Panc1 (cell line): Measurements from ENCODE around the gene FHIT. TPM values are rescaled to one million over a fixed set of nuclear protein-coding genes. Genes with fewer than 3 reads are reported as not detected.

Experiments
- ATAC-seq: fragments of 200-7000 bp; cut with Tn5 transposase; 2 replicates; pipeline ENCODE4 v1.9.1; 2020; ENCODE audit warnings: mild to moderate bottlenecking, moderate library complexity
- BruUV-seq: library from RNA; stranded (reverse); fragments of 400-500 nt; replicated peaks from 2 replicates; lab custom pipeline; 2021; lab: Mats Ljungman, UMichigan
- CTCF ChIA-PET: fragments of 300-600 bp; sonication (Branson Sonifier 250); formaldehyde crosslinking; loops from one replicate; lab custom pipeline; 2022; ENCODE audit warnings: antibody characterized with exemption; lab: Charles Lee
- POLR2A ChIA-PET: fragments of 300-600 bp; sonication (Branson Sonifier 250); formaldehyde crosslinking; loops from one replicate; lab custom pipeline; 2022; ENCODE audit warnings: antibody characterized with exemption; lab: Charles Lee
- DNase-seq: peaks from one replicate; pipeline ENCODE4 v3.0.0-alpha.2; 2010; ENCODE audit warnings: low read depth, low spot score
- H3K27ac ChIP-seq: 2 replicates; pipeline ENCODE4 v1.5.1; 2011; ENCODE audit warnings: mild to moderate bottlenecking, low read length, inconsistent platforms
- H3K27me3 ChIP-seq: fragments of 200-500 bp; sonication (Bioruptor generic); 2 replicates; pipeline ENCODE4 v1.6.0; 2014; ENCODE audit warnings: low read length, inconsistent platforms; ENCODE audit not compliant: control insufficient read depth, insufficient read depth
- H3K36me3 ChIP-seq: fragments of 200-500 bp; sonication (Bioruptor generic); 2 replicates; pipeline ENCODE4 v1.5.1; 2014; ENCODE audit warnings: inconsistent platforms, mild to moderate bottlenecking, low read length, moderate library complexity; ENCODE audit not compliant: control insufficient read depth, insufficient read depth
- H3K4me1 ChIP-seq: 2 replicates; pipeline ENCODE4 v1.5.1; 2011; ENCODE audit warnings: inconsistent platforms, mild to moderate bottlenecking, low read length, moderate library complexity; ENCODE audit not compliant: control insufficient read depth, insufficient read depth
- H3K4me3 ChIP-seq, 2 experiments: 2 replicates each; pipeline ENCODE4 v1.5.1; 2011 to 2012; ENCODE audit warnings: low read depth in 2 of 2, low read length in 2 of 2, mild to moderate bottlenecking in 2 of 2, inconsistent platforms in 1 of 2, moderate library complexity in 1 of 2
- H3K9me3 ChIP-seq: fragments of 200-500 bp; sonication (Bioruptor generic); 2 replicates; pipeline ENCODE4 v1.5.1; 2014; ENCODE audit warnings: low read depth, mild to moderate bottlenecking, inconsistent platforms, low read length, moderate library complexity; ENCODE audit not compliant: control insufficient read depth, insufficient read depth
- CTCF ChIP-seq: fragments of 450-650 bp; IDR thresholded peaks from 2 replicates; pipeline ENCODE4 v1.5.1; 2017; ENCODE audit warnings: mild to moderate bottlenecking
- POLR2AphosphoS5 ChIP-seq: IDR thresholded peaks from 2 replicates; pipeline ENCODE4 v1.6.1; 2012; ENCODE audit warnings: mild to moderate bottlenecking, low read depth, low read length, moderate library complexity
- REST ChIP-seq, 2 experiments: IDR thresholded peaks; 2 replicates each; pipeline ENCODE4 v1.6.1; 2011 to 2012; ENCODE audit warnings: low read depth in 2 of 2, control low read depth in 1 of 2, low read length in 1 of 2, mild to moderate bottlenecking in 1 of 2, moderate library complexity in 1 of 2; ENCODE audit not compliant: insufficient read depth in 1 of 2
- SIN3A ChIP-seq: IDR thresholded peaks from 2 replicates; pipeline ENCODE4 v1.6.1; 2012; ENCODE audit warnings: low read depth, mild to moderate bottlenecking, low read length, moderate library complexity, borderline replicate concordance; ENCODE audit not compliant: insufficient read depth
- TCF7L2 ChIP-seq: IDR thresholded peaks from 2 replicates; pipeline ENCODE4 v1.6.1; 2011; ENCODE audit warnings: mild to moderate bottlenecking, low read depth, low read length, inconsistent platforms
- in situ Hi-C: cut with HindIII; loops from 2 replicates; pipeline ENCODE4 v1.10.0; 2016; ENCODE audit warnings: low sequenced_read_pairs, low pct_unique_long_range_greater_than_20kb
- intact Hi-C: fragments of 100-400 bp; cut with micrococcal nuclease; formaldehyde crosslinking; loops from one replicate; pipeline ENCODE4 v1.10.0; 2022; ENCODE audit not compliant: unreplicated experiment
- total RNA-seq: library from RNA; stranded (reverse); gene quantifications from one replicate; pipeline ENCODE4 v1.2.1, GENCODE V29; 2021; ENCODE audit not compliant: unreplicated experiment

Gene FHIT
- total RNA-seq, 1 experiment from 2014 or later = 2.2 TPM

- CTCF ChIA-PET = no interaction called here
- in situ Hi-C loops = no loop called here
- H3K4me1 ChIP-seq = no peaks in the 10 kb centered on the region
- intact Hi-C loops = no loop called here
- no peaks in the 10 kb centered on the region for H3K9me3 ChIP-seq
- no TSS peak for BruUV-seq
- no peaks in the 10 kb centered on the region for H3K27me3 ChIP-seq
- TF ChIP-seq POLR2AphosphoS5 = no peak
- no peak for TF ChIP-seq SIN3A
- TF ChIP-seq TCF7L2 = no peak
- TF ChIP-seq CTCF = no peak
- no peak for TF ChIP-seq REST (IDR thresholded peaks at IDR 0.05; ENCODE audit: insufficient read depth in 1 of 2, low read depth in 2 of 2, low read length in 1 of 2)
- no peak for ATAC-seq
- DNase-seq = no peak
- no peak overlapping the region for H3K4me3 ChIP-seq
- no peaks in the 10 kb centered on the region for H3K36me3 ChIP-seq
- H3K27ac ChIP-seq = no peak overlapping the region
- POLR2A ChIA-PET = no interaction called here
Observed at GRCh38 chr3:59882746-59883145, 1368.5 kb downstream of the FHIT start.

- H3K4me3 ChIP-seq = no peak overlapping the region
- H3K36me3 ChIP-seq = no peaks in the 10 kb centered on the region
- BruUV-seq = no TSS peak
- in situ Hi-C loops (no loop called here), intact Hi-C loops (no loop called here)
- POLR2A ChIA-PET = no interaction called here
- H3K9me3 ChIP-seq = no peaks in the 10 kb centered on the region
- ATAC-seq (no peak), DNase-seq (no peak)
- H3K4me1 ChIP-seq = no peaks in the 10 kb centered on the region
- CTCF ChIA-PET = no interaction called here
- TF ChIP-seq CTCF (no peak), REST (IDR thresholded peaks at IDR 0.05; ENCODE audit: insufficient read depth in 1 of 2, low read depth in 2 of 2, low read length in 1 of 2) (no peak), SIN3A (no peak)
- H3K27ac ChIP-seq = no peak overlapping the region
- H3K27me3 ChIP-seq = no peaks in the 10 kb centered on the region
Observed at GRCh38 chr3:59880717-59881116, 1370.5 kb downstream of the FHIT start.
